SK-N-SH (cell line): ENCODE measurements around the gene ANKFN1. TPM values are rescaled to one million over a fixed set of nuclear protein-coding genes. Genes with fewer than 3 reads are reported as not detected.

Experiments used
- CTCF ChIA-PET: fragments of 300-600, 350-600 bp; formaldehyde crosslinking; extraction: SDS; loops from one replicate; lab custom pipeline; 2021; lab: Yijun Ruan, JAX
- POLR2A ChIA-PET: fragments of 350-600 bp; sonication (Branson Sonifier 250); formaldehyde crosslinking; extraction: SDS; loops from one replicate; lab custom pipeline; 2020; ENCODE audit warnings: antibody characterized with exemption, inconsistent platforms; lab: Yijun Ruan, JAX
- DNase-seq: peaks from one replicate; pipeline ENCODE4 v3.0.0; 2012
- H2AFZ ChIP-seq: fragments of 200-600 bp; sonication (generic); 2 replicates; pipeline ENCODE4 v1.8.1; 2016; ENCODE audit warnings: antibody characterized with exemption, mild to moderate bottlenecking, low read depth
- H3F3A ChIP-seq: fragments of 200-600 bp; sonication (generic); replicated peaks from 2 replicates; pipeline ENCODE3; 2016; ENCODE audit warnings: antibody characterized with exemption, mild to moderate bottlenecking; ENCODE audit not compliant: insufficient read depth
- H3K27ac ChIP-seq, 2 experiments: fragments of 200-500 bp in 1 of 2; fragments of 200-600 bp in 1 of 2; sonication (Bioruptor generic) in 1 of 2; sonication (generic), shearing (Covaris generic) in 1 of 2; 2 replicates each; pipeline versions ENCODE4 v1.5.1 to v1.6.1; 2014 to 2016; ENCODE audit warnings: low read depth in 2 of 2, inconsistent platforms in 1 of 2, low read length in 1 of 2, mild to moderate bottlenecking in 1 of 2, mixed read lengths in 1 of 2
- H3K27me3 ChIP-seq: fragments of 200-600 bp; sonication (generic), shearing (Covaris generic); 2 replicates; pipeline ENCODE4 v1.6.1; 2016; ENCODE audit warnings: mixed run types; ENCODE audit not compliant: insufficient read depth
- H3K36me3 ChIP-seq, 2 experiments: fragments of 200-500 bp in 1 of 2; fragments of 200-600 bp in 1 of 2; sonication (Bioruptor generic) in 1 of 2; sonication (generic) in 1 of 2; replicated peaks in 1 of 2; 2 replicates each; pipeline versions ENCODE3 to v1.5.1; 2014 to 2016; ENCODE audit warnings: low read length in 1 of 2, mild to moderate bottlenecking in 1 of 2; ENCODE audit not compliant: insufficient read depth in 2 of 2, control insufficient read depth in 1 of 2
- H3K4me1 ChIP-seq, 2 experiments: fragments of 200-500 bp in 1 of 2; fragments of 200-600 bp in 1 of 2; sonication (Bioruptor generic) in 1 of 2; sonication (generic), shearing (Covaris generic) in 1 of 2; 2 replicates each; pipeline versions ENCODE4 v1.5.1 to v1.6.1; 2014 to 2016; ENCODE audit warnings: low read depth in 1 of 2, low read length in 1 of 2, mixed run types in 1 of 2; ENCODE audit not compliant: insufficient read depth in 2 of 2, control insufficient read depth in 1 of 2
- H3K4me2 ChIP-seq: fragments of 200-600 bp; sonication (generic), shearing (Covaris generic); 2 replicates; pipeline ENCODE4 v1.6.1; 2017; ENCODE audit warnings: mixed run types
- H3K4me3 ChIP-seq, 2 experiments: fragments of 200-500 bp in 1 of 2; fragments of 200-600 bp in 1 of 2; sonication (Bioruptor generic) in 1 of 2; sonication (generic), shearing (Covaris generic) in 1 of 2; 2 replicates each; pipeline versions ENCODE4 v1.5.1 to v1.8.1; 2014 to 2016; ENCODE audit warnings: low read depth in 2 of 2, inconsistent platforms in 1 of 2, low read length in 1 of 2, mild to moderate bottlenecking in 1 of 2, mixed read lengths in 1 of 2, moderate library complexity in 1 of 2
- H3K79me2 ChIP-seq: fragments of 200-600 bp; sonication (generic); 2 replicates; pipeline ENCODE4 v1.8.1; 2017; ENCODE audit warnings: mild to moderate bottlenecking; ENCODE audit not compliant: insufficient read depth
- H3K9ac ChIP-seq: fragments of 200-600 bp; sonication (generic); 2 replicates; pipeline ENCODE4 v1.6.1; 2017; ENCODE audit warnings: mixed run types
- H3K9me2 ChIP-seq: fragments of 200-600 bp; sonication (generic); 2 replicates; pipeline ENCODE4 v1.6.1; 2017; ENCODE audit warnings: mixed run types
- H3K9me3 ChIP-seq: fragments of 200-600 bp; sonication (generic); 2 replicates; pipeline ENCODE4 v1.6.1; 2017; ENCODE audit warnings: mixed run types, mild to moderate bottlenecking, moderate library complexity
- H4K20me1 ChIP-seq: fragments of 200-600 bp; sonication (generic); 2 replicates; pipeline ENCODE4 v1.6.1; 2017; ENCODE audit warnings: mild to moderate bottlenecking, mixed run types; ENCODE audit not compliant: insufficient read depth
- CHD2 ChIP-seq: fragments of 150-350 bp; IDR thresholded peaks from 2 replicates; pipeline ENCODE4 v1.6.1; 2018; ENCODE audit warnings: low read length; ENCODE audit not compliant: partially characterized antibody
- EP300 ChIP-seq, 2 experiments: IDR thresholded peaks; 2 replicates each; pipeline versions ENCODE4 v1.4.0 to v1.6.1; 2012; ENCODE audit warnings: borderline replicate concordance in 1 of 2, low read depth in 1 of 2, low read length in 1 of 2
- FOXJ3 ChIP-seq: sonication (generic); formaldehyde crosslinking; IDR thresholded peaks from 2 replicates; pipeline ENCODE4 v1.5.1; 2020; ENCODE audit warnings: mild to moderate bottlenecking, missing genetic modification reagents
- FOXM1 ChIP-seq: IDR thresholded peaks from 2 replicates; pipeline ENCODE4 v1.4.0; 2012; ENCODE audit warnings: low read depth, mild to moderate bottlenecking
- GABPA ChIP-seq: IDR thresholded peaks from 2 replicates; pipeline ENCODE4 v1.4.0; 2012; ENCODE audit warnings: low read depth, mild to moderate bottlenecking
- JUND ChIP-seq: IDR thresholded peaks from 2 replicates; pipeline ENCODE4 v1.4.0; 2012
- MEF2A ChIP-seq: IDR thresholded peaks from 2 replicates; pipeline ENCODE4 v1.4.0; 2012; ENCODE audit warnings: low read depth, borderline replicate concordance
- POLR2AphosphoS5 ChIP-seq: IDR thresholded peaks from 2 replicates; pipeline ENCODE4 v1.6.1; 2012; ENCODE audit warnings: low read depth, low read length
- RAD21 ChIP-seq: IDR thresholded peaks from 2 replicates; pipeline ENCODE4 v1.6.1; 2012; ENCODE audit warnings: mild to moderate bottlenecking, low read length
- RCOR1 ChIP-seq: fragments of 150-350 bp; IDR thresholded peaks from 2 replicates; pipeline ENCODE4 v1.6.1; 2017; ENCODE audit warnings: antibody characterized with exemption, low read length
- RXRA ChIP-seq: IDR thresholded peaks from 2 replicates; pipeline ENCODE4 v1.4.0; 2012; ENCODE audit warnings: low read depth, mild to moderate bottlenecking, borderline replicate concordance
- SIN3A ChIP-seq: IDR thresholded peaks from 2 replicates; pipeline ENCODE4 v1.6.1; 2012; ENCODE audit warnings: low read depth, mild to moderate bottlenecking, low read length, moderate library complexity, borderline replicate concordance
- TAF1 ChIP-seq: IDR thresholded peaks from 2 replicates; pipeline ENCODE4 v1.6.1; 2012; ENCODE audit warnings: low read depth, mild to moderate bottlenecking, low read length, moderate library complexity, borderline replicate concordance
- TCF12 ChIP-seq: IDR thresholded peaks from 2 replicates; pipeline ENCODE4 v1.4.0; 2012
- WGBS: methylation state at CpG from one replicate; pipeline ENCODE4 v1.1.6; 2017; ENCODE audit warnings: low lambda C conversion rate; 5-methylcytosine and 5-hydroxymethylcytosine counted together
- polyA plus RNA-seq, 3 experiments: library from polyadenylated mRNA; depleted of rRNA; stranded (reverse); fragments of >200 nt; gene quantifications; 2 replicates each; pipeline ENCODE4 v1.2.3, GENCODE V29; 2012
- TF ChIP-seq, protein P1 (sequence below): fragments of 150-350 bp; IDR thresholded peaks from 2 replicates; pipeline ENCODE4 v1.6.1; 2016; ENCODE audit warnings: mild to moderate bottlenecking, low read depth, low read length
- TF ChIP-seq, protein P2 (sequence below): IDR thresholded peaks from 2 replicates; pipeline ENCODE4 v1.6.1; 2012; ENCODE audit warnings: mild to moderate bottlenecking, low read depth, low read length, moderate library complexity
- TF ChIP-seq, protein P3 (sequence below): IDR thresholded peaks from 2 replicates; pipeline ENCODE4 v1.4.0; 2012; ENCODE audit warnings: low read depth, borderline replicate concordance
- TF ChIP-seq, protein P4 (sequence below): IDR thresholded peaks from 2 replicates; pipeline ENCODE4 v1.4.0; 2012; ENCODE audit warnings: low read depth, borderline replicate concordance
- TF ChIP-seq, protein P5 (sequence below): IDR thresholded peaks from 2 replicates; pipeline ENCODE4; 2012

Gene ANKFN1
- polyA plus RNA-seq, 1 of the 3 experiments (the other 2 are of a cell fraction), result 0.07 TPM

DNA sequence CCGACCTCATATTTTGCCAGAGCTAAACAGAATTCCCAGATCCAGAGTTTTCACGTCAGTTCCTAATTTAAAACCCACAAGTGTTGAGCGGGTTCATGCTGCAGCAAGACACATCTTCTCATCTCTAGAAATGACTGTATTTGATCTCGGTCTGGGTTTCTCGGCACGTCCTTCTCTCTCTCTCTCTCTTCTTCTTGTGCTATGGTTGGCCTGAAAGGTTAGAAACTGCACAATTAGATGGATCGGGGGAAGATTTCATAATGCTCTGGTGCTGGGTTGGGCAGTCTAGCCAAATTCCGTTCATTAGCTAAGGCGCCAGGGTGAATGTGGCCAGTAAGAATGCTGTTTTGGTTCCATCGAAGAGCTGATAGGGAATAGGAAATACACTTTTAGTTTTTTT, 281.3 kb downstream of the ANKFN1 start:
- Histone ChIP-seq H3K79me2 (no peaks in the 10 kb centered on the region), H3K4me2 (no peak overlapping the region), H3K4me3 (no peak overlapping the region), H3K27ac (no peak overlapping the region), H3K9me3 (no peaks in the 10 kb centered on the region), H3K36me3 (no peaks in the 10 kb centered on the region), H3K27me3 (peaks cover 10% of the 10 kb centered on the region; the same call in 1 of the 2 replicates), H3K9ac (no peak overlapping the region), H4K20me1 (no peaks in the 10 kb centered on the region), H3K4me1 (no peaks in the 10 kb centered on the region), H3K9me2 (no peaks in the 10 kb centered on the region), H2AFZ (no peak overlapping the region), H3F3A (no peaks in the 10 kb centered on the region)
- DNase-seq, result no peak
- POLR2A ChIA-PET, result no interaction called here
- WGBS, result 23% methylated on average over 10 of the region's 10 CpGs
- CTCF ChIA-PET, result no interaction called here
- TF ChIP-seq RAD21 (no peak), RXRA (no peak), FOXJ3 (CRISPR knock-in tag) (no peak)

DNA sequence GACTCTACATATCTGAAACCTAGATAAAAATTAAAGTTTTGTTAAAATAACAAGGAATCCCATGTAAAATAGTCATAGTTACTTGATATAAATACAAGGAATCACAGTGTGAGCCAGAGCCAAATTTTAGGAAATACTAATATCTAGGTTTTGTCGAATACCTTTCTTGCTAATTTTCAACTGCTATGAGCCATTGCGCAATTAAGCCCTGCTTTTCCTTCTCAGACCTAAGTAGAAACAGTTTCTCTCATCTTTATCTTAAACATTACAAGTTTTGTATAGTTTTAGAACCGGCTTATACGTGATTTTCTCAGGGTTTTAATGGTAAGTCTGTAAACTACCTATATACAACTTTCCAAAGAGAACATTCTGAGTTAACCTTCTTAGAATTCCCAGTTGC, 282.9 kb downstream of the ANKFN1 start:
- Histone ChIP-seq H4K20me1 (no peaks in the 10 kb centered on the region), H3K27ac (no peak overlapping the region), H3K4me1 (no peaks in the 10 kb centered on the region; a peak in 1 of 4 replicates), H3K4me3 (no peak overlapping the region), H3K79me2 (no peaks in the 10 kb centered on the region), H3K36me3 (no peaks in the 10 kb centered on the region), H2AFZ (no peak overlapping the region), H3K9me2 (no peaks in the 10 kb centered on the region), H3K9ac (no peak overlapping the region), H3K9me3 (no peaks in the 10 kb centered on the region), H3K27me3 (peaks cover 10% of the 10 kb centered on the region; the same call in 1 of the 2 replicates), H3F3A (no peaks in the 10 kb centered on the region), H3K4me2 (no peak overlapping the region)
- ChIA-PET CTCF (interaction anchor here (1.5 kb wide), 1 partner anchor 279 kb away, joined by 3 read pairs; no protein-coding TSS in a partner anchor), POLR2A (no interaction called here)
- DNase-seq, result no peak
- TF ChIP-seq JUND, result no peak
- TF ChIP-seq, protein P1, sequence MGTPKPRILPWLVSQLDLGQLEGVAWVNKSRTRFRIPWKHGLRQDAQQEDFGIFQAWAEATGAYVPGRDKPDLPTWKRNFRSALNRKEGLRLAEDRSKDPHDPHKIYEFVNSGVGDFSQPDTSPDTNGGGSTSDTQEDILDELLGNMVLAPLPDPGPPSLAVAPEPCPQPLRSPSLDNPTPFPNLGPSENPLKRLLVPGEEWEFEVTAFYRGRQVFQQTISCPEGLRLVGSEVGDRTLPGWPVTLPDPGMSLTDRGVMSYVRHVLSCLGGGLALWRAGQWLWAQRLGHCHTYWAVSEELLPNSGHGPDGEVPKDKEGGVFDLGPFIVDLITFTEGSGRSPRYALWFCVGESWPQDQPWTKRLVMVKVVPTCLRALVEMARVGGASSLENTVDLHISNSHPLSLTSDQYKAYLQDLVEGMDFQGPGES, result no peak
- TF ChIP-seq SIN3A, result no peak
- TF ChIP-seq, protein P2, sequence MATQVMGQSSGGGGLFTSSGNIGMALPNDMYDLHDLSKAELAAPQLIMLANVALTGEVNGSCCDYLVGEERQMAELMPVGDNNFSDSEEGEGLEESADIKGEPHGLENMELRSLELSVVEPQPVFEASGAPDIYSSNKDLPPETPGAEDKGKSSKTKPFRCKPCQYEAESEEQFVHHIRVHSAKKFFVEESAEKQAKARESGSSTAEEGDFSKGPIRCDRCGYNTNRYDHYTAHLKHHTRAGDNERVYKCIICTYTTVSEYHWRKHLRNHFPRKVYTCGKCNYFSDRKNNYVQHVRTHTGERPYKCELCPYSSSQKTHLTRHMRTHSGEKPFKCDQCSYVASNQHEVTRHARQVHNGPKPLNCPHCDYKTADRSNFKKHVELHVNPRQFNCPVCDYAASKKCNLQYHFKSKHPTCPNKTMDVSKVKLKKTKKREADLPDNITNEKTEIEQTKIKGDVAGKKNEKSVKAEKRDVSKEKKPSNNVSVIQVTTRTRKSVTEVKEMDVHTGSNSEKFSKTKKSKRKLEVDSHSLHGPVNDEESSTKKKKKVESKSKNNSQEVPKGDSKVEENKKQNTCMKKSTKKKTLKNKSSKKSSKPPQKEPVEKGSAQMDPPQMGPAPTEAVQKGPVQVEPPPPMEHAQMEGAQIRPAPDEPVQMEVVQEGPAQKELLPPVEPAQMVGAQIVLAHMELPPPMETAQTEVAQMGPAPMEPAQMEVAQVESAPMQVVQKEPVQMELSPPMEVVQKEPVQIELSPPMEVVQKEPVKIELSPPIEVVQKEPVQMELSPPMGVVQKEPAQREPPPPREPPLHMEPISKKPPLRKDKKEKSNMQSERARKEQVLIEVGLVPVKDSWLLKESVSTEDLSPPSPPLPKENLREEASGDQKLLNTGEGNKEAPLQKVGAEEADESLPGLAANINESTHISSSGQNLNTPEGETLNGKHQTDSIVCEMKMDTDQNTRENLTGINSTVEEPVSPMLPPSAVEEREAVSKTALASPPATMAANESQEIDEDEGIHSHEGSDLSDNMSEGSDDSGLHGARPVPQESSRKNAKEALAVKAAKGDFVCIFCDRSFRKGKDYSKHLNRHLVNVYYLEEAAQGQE, result no peak
- TF ChIP-seq, protein P3, sequence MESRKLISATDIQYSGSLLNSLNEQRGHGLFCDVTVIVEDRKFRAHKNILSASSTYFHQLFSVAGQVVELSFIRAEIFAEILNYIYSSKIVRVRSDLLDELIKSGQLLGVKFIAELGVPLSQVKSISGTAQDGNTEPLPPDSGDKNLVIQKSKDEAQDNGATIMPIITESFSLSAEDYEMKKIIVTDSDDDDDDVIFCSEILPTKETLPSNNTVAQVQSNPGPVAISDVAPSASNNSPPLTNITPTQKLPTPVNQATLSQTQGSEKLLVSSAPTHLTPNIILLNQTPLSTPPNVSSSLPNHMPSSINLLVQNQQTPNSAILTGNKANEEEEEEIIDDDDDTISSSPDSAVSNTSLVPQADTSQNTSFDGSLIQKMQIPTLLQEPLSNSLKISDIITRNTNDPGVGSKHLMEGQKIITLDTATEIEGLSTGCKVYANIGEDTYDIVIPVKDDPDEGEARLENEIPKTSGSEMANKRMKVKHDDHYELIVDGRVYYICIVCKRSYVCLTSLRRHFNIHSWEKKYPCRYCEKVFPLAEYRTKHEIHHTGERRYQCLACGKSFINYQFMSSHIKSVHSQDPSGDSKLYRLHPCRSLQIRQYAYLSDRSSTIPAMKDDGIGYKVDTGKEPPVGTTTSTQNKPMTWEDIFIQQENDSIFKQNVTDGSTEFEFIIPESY, result no peak
- no peak for TF ChIP-seq TCF12
- no peak for TF ChIP-seq TAF1
- no peak for TF ChIP-seq EP300 (IDR thresholded peaks at IDR 0.05; ENCODE audit: borderline replicate concordance in 1 of 2, low read depth in 1 of 2, low read length in 1 of 2)
- TF ChIP-seq RAD21, result no peak
- TF ChIP-seq RCOR1, result no peak
- no peak for TF ChIP-seq POLR2AphosphoS5
- TF ChIP-seq CHD2, result no peak
- TF ChIP-seq, protein P4, sequence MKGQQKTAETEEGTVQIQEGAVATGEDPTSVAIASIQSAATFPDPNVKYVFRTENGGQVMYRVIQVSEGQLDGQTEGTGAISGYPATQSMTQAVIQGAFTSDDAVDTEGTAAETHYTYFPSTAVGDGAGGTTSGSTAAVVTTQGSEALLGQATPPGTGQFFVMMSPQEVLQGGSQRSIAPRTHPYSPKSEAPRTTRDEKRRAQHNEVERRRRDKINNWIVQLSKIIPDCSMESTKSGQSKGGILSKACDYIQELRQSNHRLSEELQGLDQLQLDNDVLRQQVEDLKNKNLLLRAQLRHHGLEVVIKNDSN, result no peak
- no peak for TF ChIP-seq FOXM1
- TF ChIP-seq, protein P5, sequence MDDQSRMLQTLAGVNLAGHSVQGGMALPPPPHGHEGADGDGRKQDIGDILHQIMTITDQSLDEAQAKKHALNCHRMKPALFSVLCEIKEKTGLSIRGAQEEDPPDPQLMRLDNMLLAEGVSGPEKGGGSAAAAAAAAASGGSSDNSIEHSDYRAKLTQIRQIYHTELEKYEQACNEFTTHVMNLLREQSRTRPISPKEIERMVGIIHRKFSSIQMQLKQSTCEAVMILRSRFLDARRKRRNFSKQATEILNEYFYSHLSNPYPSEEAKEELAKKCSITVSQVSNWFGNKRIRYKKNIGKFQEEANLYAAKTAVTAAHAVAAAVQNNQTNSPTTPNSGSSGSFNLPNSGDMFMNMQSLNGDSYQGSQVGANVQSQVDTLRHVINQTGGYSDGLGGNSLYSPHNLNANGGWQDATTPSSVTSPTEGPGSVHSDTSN, result no peak
- no peak for TF ChIP-seq GABPA
- no peak for TF ChIP-seq MEF2A
- WGBS, result 28% methylated on average over 4 of the region's 4 CpGs
